ENCODE data around the gene BRDT. TPM values are rescaled to one million over a fixed set of nuclear protein-coding genes. Genes with fewer than 3 reads are reported as not detected.

The BRDT gene
- total RNA-seq = not detected in 2 replicates

GRCh38 chr1:91949356-91949699, at the start of gene BRDT:
TSS of gene BRDT (plus strand) at chr1:91949401. CDS start at chr1:91962755, 13,354 bp downstream.

Other genes with a start within 250 kb of the BRDT start
- 58.3 and 68.6 TPM in 2 replicates for gene TGFBR3, start 63.2 kb upstream of the BRDT start, total RNA-seq
- gene EPHX4, start 80.6 kb downstream of the BRDT start, total RNA-seq = 0.16 and 0.17 TPM in 2 replicates
- gene SETSIP, start 126.0 kb downstream of the BRDT start, total RNA-seq = 0.16 TPM in 1 of 2 replicates, not detected in the other
- gene BTBD8, start 130.9 kb downstream of the BRDT start, total RNA-seq = 4.1 and 4.7 TPM in 2 replicates